Liver (tissue), 9 donors: ENCODE data around the gene ZNF148. TPM values are rescaled to one million over a fixed set of nuclear protein-coding genes. Genes with fewer than 3 reads are reported as not detected.

Experiments
- DNase-seq: peaks from one replicate; pipeline ENCODE4 v3.0.0-alpha.2; 2017; ENCODE audit warnings: low spot score
- H3K27ac ChIP-seq, 2 donors: one replicate each; pipeline ENCODE4 v1.7.0; 2013; ENCODE audit warnings: inconsistent platforms in 2 of 2, low read length in 2 of 2, control low read depth in 1 of 2, low read depth in 1 of 2, mild to moderate bottlenecking in 1 of 2
- H3K27me3 ChIP-seq, 4 donors: one replicate each; pipeline versions ENCODE4 v1.6.1 to v1.7.0; 2013; ENCODE audit warnings: low read length in 3 of 4, inconsistent platforms in 1 of 4, mild to moderate bottlenecking in 1 of 4, moderate library complexity in 1 of 4; ENCODE audit not compliant: control insufficient read depth in 4 of 4, insufficient read depth in 4 of 4
- H3K36me3 ChIP-seq, 4 donors: one replicate each; pipeline versions ENCODE4 v1.6.1 to v1.7.0; 2013; ENCODE audit warnings: low read length in 3 of 4, mild to moderate bottlenecking in 3 of 4, low read depth in 1 of 4, moderate library complexity in 1 of 4; ENCODE audit not compliant: control insufficient read depth in 4 of 4, insufficient read depth in 3 of 4
- H3K4me1 ChIP-seq, 4 donors: one replicate each; pipeline versions ENCODE4 v1.6.1 to v1.7.0; 2013; ENCODE audit warnings: low read length in 3 of 4, mild to moderate bottlenecking in 3 of 4, moderate library complexity in 1 of 4; ENCODE audit not compliant: control insufficient read depth in 4 of 4, insufficient read depth in 4 of 4
- H3K4me3 ChIP-seq, 3 donors: one replicate each; pipeline versions ENCODE4 v1.6.1 to v1.7.0; 2013; ENCODE audit warnings: low read length in 3 of 3, control low read depth in 1 of 3, low read depth in 1 of 3, mild to moderate bottlenecking in 1 of 3
- H3K9ac ChIP-seq, 2 donors: one replicate each; pipeline ENCODE4 v1.7.0; 2013; ENCODE audit warnings: low read length in 2 of 2, mild to moderate bottlenecking in 2 of 2, moderate library complexity in 2 of 2, control low read depth in 1 of 2, low read depth in 1 of 2
- H3K9me3 ChIP-seq, 4 donors: one replicate each; pipeline versions ENCODE4 v1.6.1 to v1.7.0; 2013; ENCODE audit warnings: low read length in 3 of 4; ENCODE audit not compliant: control insufficient read depth in 4 of 4
- ATF3 ChIP-seq: IDR thresholded peaks from 2 replicates; pipeline ENCODE4 v1.6.1; 2016; ENCODE audit warnings: antibody characterized with exemption
- GABPA ChIP-seq, 2 donors: IDR thresholded peaks in 1 of 2; conservative IDR thresholded peaks in 1 of 2; 2 replicates each; pipeline ENCODE4 v1.6.1; 2016; ENCODE audit warnings: antibody characterized with exemption in 2 of 2, mild to moderate bottlenecking in 1 of 2, moderate library complexity in 1 of 2
- HNF4A ChIP-seq, 2 donors: conservative IDR thresholded peaks; 2 replicates each; pipeline ENCODE4 v1.6.1; 2016; ENCODE audit warnings: antibody characterized with exemption in 2 of 2, mild to moderate bottlenecking in 2 of 2
- MAX ChIP-seq: IDR thresholded peaks from 2 replicates; pipeline ENCODE4 v1.6.1; 2016; ENCODE audit warnings: antibody characterized with exemption
- NR2F2 ChIP-seq: IDR thresholded peaks from 2 replicates; pipeline ENCODE4 v1.6.1; 2016; ENCODE audit warnings: antibody characterized with exemption
- REST ChIP-seq: IDR thresholded peaks from 2 replicates; pipeline ENCODE4 v1.6.1; 2016; ENCODE audit warnings: antibody characterized with exemption, mild to moderate bottlenecking
- TAF1 ChIP-seq: conservative IDR thresholded peaks from 2 replicates; pipeline ENCODE4 v1.6.1; 2016; ENCODE audit warnings: antibody characterized with exemption, mild to moderate bottlenecking
- YY1 ChIP-seq: IDR thresholded peaks from 2 replicates; pipeline ENCODE4 v1.6.1; 2016; ENCODE audit warnings: antibody characterized with exemption, mild to moderate bottlenecking
- WGBS: extraction: QIAGEN DNeasy Blood & Tissue Kit; methylation state at CpG from one replicate; pipeline ENCODE4 v1.1.7; 2013; 5-methylcytosine and 5-hydroxymethylcytosine counted together
- polyA plus RNA-seq, 2 donors: library from polyadenylated mRNA; stranded (reverse) in 1 of 2; unstranded in 1 of 2; fragments of 200-250 nt in 1 of 2; fragments of >200 nt in 1 of 2; fragmentation: Nextera tagmentation in 1 of 2; extraction: Ambion mirVana in 1 of 2; gene quantifications; one replicate each; pipeline versions ENCODE4 v1.2.1 to v1.2.3, GENCODE V29; 2013 to 2015
- total RNA-seq, 2 donors: library from RNA; depleted of rRNA; stranded (reverse); fragments of >200 nt; gene quantifications; one replicate each; pipeline ENCODE4 v1.2.3, GENCODE V29; 2014
- TF ChIP-seq, protein P1 (sequence below): fragments of 150-350 bp; IDR thresholded peaks from 2 replicates; pipeline ENCODE4 v1.5.1; 2017; ENCODE audit warnings: improper control_type of control experiment, low read depth, low read length; ENCODE audit not compliant: missing input control
- TF ChIP-seq, protein P2 (sequence below): IDR thresholded peaks from 2 replicates; pipeline ENCODE4 v1.6.1; 2016; ENCODE audit warnings: antibody characterized with exemption
- donor health status: healthy.
- donor health status: healthy.
- donor health status: healthy.
- donor health status: healthy.
- donor health status: healthy.

The ZNF148 gene
- total and polyA plus RNA-seq, 4 donors, result 4.0 to 20.3 (median 17.1) TPM

DNA sequence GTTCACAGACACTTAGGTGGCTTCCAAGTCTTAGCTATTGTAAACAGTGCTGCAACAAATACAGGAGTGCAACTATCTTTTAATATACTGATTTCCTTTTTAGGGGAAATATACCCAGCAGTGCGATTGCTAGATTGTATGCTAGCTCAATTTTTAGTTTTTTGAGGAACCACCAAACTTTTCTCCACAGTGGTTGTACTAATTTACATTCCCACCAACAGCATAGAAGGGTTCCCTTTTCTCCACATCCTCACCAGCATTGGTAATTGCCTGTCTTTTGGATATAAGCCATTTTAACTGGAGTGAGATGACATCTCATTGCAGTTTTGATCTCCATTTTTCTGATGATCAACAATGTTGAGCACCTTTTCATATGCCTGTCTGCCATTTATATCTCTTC, 58.9 kb downstream of the ZNF148 start:
- Histone ChIP-seq H3K4me3 (no peak overlapping the region), H3K27ac (no peak overlapping the region), H3K27me3 (no peaks in the 10 kb centered on the region), H3K36me3 (peaks cover 3 to 11% (median 4%) of the 10 kb centered on the region in 4 donors), H3K9ac (no peak overlapping the region), H3K4me1 (peaks cover 0 to 8% (median 3%) of the 10 kb centered on the region in 4 donors), H3K9me3 (no peaks in the 10 kb centered on the region)
- TF ChIP-seq HNF4A (conservative IDR thresholded peaks at IDR 0.05) (no peak), ATF3 (no peak), NR2F2 (no peak), MAX (no peak), YY1 (no peak), TAF1 (no peak)
- TF ChIP-seq, protein P1, sequence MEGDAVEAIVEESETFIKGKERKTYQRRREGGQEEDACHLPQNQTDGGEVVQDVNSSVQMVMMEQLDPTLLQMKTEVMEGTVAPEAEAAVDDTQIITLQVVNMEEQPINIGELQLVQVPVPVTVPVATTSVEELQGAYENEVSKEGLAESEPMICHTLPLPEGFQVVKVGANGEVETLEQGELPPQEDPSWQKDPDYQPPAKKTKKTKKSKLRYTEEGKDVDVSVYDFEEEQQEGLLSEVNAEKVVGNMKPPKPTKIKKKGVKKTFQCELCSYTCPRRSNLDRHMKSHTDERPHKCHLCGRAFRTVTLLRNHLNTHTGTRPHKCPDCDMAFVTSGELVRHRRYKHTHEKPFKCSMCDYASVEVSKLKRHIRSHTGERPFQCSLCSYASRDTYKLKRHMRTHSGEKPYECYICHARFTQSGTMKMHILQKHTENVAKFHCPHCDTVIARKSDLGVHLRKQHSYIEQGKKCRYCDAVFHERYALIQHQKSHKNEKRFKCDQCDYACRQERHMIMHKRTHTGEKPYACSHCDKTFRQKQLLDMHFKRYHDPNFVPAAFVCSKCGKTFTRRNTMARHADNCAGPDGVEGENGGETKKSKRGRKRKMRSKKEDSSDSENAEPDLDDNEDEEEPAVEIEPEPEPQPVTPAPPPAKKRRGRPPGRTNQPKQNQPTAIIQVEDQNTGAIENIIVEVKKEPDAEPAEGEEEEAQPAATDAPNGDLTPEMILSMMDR, result no peak
- 80% methylated on average over 1 of the region's 1 CpG for WGBS
- no peak for DNase-seq

- WGBS, result 97% methylated on average over 6 of the region's 6 CpGs
- Histone ChIP-seq H3K27ac (no peak overlapping the region), H3K27me3 (no peaks in the 10 kb centered on the region), H3K4me3 (no peak overlapping the region), H3K4me1 (peaks cover 0 to 11% (median 7%) of the 10 kb centered on the region in 4 donors), H3K36me3 (peaks cover 3 to 8% (median 4%) of the 10 kb centered on the region in 4 donors), H3K9ac (no peak overlapping the region), H3K9me3 (no peaks in the 10 kb centered on the region)
- DNase-seq, result no peak
- TF ChIP-seq TAF1 (no peak), HNF4A (conservative IDR thresholded peaks at IDR 0.05) (no peak), REST (no peak), GABPA (IDR thresholded peaks at IDR 0.05 in 1 of 2, conservative IDR thresholded peaks at IDR 0.05 in 1 of 2) (no peak)
- TF ChIP-seq, protein P1, result no peak
- TF ChIP-seq, protein P2, sequence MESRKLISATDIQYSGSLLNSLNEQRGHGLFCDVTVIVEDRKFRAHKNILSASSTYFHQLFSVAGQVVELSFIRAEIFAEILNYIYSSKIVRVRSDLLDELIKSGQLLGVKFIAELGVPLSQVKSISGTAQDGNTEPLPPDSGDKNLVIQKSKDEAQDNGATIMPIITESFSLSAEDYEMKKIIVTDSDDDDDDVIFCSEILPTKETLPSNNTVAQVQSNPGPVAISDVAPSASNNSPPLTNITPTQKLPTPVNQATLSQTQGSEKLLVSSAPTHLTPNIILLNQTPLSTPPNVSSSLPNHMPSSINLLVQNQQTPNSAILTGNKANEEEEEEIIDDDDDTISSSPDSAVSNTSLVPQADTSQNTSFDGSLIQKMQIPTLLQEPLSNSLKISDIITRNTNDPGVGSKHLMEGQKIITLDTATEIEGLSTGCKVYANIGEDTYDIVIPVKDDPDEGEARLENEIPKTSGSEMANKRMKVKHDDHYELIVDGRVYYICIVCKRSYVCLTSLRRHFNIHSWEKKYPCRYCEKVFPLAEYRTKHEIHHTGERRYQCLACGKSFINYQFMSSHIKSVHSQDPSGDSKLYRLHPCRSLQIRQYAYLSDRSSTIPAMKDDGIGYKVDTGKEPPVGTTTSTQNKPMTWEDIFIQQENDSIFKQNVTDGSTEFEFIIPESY, result no peak
Observed at GRCh38 chr3:125313060-125313635, 62.0 kb downstream of the ZNF148 start.
